ENCODE data around the gene CERS3. TPM values are rescaled to one million over a fixed set of nuclear protein-coding genes. Genes with fewer than 3 reads are reported as not detected.

CERS3 gene
- polyA plus RNA-seq, 3 donors: 0.10 to 0.25 TPM; not detected in 1

GRCh38 chr15:100393008-100393407 is 135.7 kb downstream of the CERS3 start:
- DNase-seq (ENCODE audit: low read depth in 3 of 3, low spot score in 2 of 3): no peak

GRCh38 chr15:100385300-100386050 is 143.3 kb downstream of the CERS3 start:
- no peak for DNase-seq (ENCODE audit: low read depth in 3 of 3, low spot score in 2 of 3)

DNA sequence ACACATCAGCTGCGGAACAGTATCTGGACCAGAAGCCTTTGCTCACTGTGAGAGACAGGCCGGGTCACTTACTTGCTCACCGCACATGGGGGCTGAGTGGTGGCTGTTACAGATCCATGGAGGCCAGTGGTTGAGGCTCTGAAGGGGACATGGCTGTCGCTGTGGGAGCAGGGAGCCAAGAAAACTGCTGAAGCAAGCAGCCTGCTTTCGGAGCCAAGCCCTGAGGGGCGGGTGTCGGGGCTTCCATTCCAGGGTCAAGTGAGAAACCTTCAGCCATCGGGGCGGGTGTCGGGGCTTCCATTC is 144.7 kb downstream of the CERS3 start:
- DNase-seq (ENCODE audit: low read depth in 3 of 3, low spot score in 2 of 3): no peak

DNA sequence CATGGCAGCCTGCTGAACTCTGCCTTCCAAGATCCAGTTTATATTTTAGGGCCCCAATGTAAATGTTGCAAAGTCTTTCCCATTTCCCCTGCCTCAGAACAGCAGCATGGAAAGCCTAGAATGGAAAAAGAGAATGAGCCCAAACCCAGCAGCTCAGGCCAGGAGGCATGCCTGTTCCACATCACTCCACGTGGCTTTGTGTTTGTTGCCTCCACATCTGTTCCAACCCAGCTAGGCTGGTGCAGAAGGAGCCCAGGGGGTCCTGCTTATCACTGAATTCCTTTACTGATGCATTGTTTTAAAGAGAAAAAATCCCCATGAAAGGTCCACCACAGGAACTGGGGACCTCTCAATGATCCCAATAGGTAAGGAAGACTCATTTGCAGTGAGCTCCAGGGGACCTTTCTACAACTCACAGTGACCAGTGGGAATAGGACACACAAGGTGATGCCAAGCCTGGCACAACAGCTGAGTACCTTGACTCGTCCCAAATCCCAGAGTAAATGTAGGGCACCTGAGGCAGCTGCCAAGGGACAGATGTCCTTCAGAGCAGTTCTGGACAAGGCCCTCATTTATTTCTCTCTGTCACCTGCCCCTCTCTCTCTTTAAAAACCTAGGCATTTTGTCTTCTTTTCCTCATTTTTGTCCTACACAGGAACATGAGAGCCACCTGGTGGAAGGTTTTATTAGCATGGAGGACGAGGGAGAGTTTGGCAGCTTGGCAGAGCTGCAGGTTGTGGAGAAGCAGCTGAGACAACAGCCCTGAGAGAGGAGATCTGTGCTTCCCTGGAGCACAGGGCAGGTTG is 145.2 kb downstream of the CERS3 start:
- no peak for DNase-seq (ENCODE audit: low read depth in 3 of 3, low spot score in 2 of 3)

DNA sequence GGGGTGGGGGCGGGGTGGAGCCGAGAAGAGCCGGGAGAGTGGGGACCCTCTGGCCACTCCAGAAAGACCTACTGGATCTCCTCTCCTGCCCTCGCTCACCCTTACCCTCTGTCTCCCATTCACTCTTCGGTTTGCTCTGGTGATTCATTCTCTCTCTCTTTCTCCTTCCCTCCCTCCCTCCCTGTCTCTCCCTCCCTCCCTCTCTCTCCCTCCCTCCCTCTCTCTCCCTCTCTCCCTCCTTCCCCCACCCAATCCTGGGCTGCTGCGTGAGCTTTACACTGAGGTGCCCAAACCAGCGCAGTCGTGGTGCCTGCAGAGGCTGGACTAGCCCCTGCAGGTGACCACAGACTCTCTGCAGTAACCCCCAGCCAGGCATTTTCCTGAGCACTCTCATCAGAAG is 154.8 kb downstream of the CERS3 start:
- DNase-seq (ENCODE audit: low read depth in 3 of 3, low spot score in 2 of 3): no peak

DNA sequence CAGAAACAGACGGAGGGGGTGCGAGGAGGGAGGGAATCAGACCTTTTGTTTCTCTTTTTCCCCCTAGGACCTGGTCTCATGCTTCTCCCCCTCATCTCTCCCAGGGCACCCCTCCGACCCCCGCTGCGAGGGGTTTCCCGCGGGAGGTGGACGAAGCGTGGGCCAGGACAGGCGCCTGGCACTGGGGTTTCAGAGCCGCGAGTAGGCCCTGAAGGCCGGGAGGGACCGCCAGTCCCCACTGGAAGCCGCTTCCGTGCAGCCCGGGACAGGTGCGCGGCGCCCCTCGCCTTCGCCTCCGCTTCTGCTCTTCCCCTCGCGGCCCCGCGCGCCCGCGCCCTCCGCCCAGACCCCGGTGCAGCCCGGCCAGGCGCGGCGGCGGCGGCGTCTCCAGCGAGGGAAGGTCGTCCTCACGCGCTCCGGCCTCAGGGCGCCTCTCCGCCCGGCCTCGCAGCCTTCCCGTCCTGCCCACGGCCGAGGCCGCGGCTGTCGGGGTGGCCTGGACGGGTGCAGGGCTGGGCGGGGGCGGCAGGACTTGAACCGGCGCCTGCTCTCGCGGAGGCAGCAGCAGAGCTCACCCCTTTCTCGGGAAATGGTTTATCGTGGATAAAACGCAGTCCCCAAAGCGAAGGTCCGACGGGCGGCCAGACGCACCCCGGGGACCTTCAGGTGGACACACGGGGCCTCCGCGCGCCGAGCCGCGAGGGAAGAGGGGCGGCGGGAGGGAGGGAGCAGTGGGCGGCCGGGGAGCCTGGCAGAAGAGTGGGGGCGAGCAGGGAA is 155.4 kb downstream of the CERS3 start:
- no peak for DNase-seq (ENCODE audit: low read depth in 3 of 3, low spot score in 2 of 3)

DNA sequence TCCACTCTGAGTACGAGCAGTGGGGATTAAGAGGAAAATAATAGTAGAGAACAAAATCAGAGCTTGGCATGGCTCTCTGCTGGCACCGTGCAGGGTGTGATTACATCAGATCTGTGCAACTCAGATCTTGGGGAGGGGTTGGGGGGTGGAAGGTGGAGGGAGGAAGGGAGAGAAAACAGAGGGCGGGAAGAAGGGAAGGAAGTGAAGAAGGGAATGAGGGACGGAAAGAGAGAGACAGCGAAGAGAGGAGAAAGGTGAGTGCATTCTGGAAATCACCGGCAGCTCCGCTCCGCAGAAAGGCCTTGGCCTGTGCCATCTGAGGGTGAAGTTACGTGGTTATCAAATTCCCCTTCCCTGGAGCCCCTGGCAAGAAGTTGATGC is 156.0 kb downstream of the CERS3 start:
- DNase-seq (ENCODE audit: low read depth in 3 of 3, low spot score in 2 of 3): no peak

GRCh38 chr15:100355342-100355741 is 173.4 kb downstream of the CERS3 start:
- DNase-seq (ENCODE audit: low read depth in 3 of 3, low spot score in 2 of 3): no peak

DNA sequence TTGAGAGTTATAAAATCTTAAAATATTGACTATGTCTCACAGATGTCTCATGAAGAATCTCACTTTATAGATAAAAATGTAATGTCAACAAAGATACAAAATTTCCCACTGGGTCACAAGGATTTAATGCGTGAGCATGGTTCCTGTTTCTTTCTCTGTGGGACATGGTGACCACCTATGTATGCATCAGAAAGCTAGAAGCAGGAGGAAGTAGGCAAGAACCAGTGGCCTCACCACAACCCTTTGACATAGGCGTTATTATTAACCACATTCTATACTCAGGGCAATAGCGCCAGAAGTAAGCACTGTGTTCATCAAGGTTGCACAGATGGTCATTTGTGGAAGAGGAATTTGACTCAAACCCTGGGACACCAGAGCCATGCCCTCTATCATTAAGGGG is 175.3 kb downstream of the CERS3 start:
- DNase-seq (ENCODE audit: low read depth in 3 of 3, low spot score in 2 of 3): no peak

DNA sequence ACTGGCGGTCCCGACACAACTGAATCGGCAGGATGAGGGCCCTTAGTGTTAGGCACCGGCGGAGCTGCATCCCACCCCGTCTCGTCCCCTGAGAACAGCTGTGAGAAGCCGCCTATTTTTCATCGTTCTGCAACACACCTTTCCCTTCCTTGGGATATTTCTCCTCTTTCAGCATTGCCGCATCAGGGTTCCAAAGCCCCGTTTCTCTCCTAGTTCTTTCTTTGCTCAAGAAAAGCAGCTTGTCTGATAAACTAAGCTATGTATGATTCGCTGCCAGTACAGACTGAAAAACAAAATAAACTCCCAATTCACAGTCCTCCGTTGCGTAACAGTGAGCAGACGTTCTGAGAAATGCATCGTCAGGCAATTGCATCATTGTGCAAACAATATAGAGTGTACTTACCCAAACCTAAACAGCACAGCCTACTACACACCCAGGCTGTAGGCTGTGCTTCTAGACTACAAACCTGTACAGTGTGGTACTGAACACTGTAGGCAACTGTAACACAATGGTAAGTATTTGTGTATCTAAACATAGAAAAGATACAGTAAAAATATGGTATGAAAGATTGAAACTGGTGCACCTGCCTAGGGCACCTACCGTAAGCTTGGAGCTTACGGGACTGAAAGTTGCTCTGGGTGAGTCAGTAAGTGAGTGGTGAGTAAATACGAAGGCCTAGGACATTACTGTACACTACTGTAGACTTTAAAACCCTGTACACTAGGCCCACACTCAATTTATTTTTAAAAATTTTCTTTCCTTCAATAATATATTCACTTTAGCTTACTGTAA is 178.1 kb downstream of the CERS3 start:
- DNase-seq (ENCODE audit: low read depth in 3 of 3, low spot score in 2 of 3): no peak

Other genes starting within 250 kb of the CERS3 start
- gene ADAMTS17, start 187.0 kb downstream of the CERS3 start, polyA plus RNA-seq (ENCODE audit: insufficient read length in 3 of 3): 1 to 10 TPM; 1.4 to 2.1 (median 2.1) TPM
- 10 to 100 TPM; 17.9 to 26.5 (median 21.8) TPM for gene LINS1, start 73.2 kb upstream of the CERS3 start, polyA plus RNA-seq (ENCODE audit: insufficient read length in 3 of 3)
- gene ASB7, start 73.6 kb upstream of the CERS3 start, polyA plus RNA-seq (ENCODE audit: insufficient read length in 3 of 3): 10 to 100 TPM; 16.3 to 18.0 (median 16.4) TPM